Peyer's patch (tissue), 4 donors: ENCODE results near the gene HORMAD2.

Source experiments
- POLR2A ChIP-seq, 2 donors: fragments of 450-650 bp; IDR thresholded peaks; one replicate each; pipeline ENCODE4 v1.5.1; 2017; ENCODE audit warnings: antibody characterized with exemption in 2 of 2, mild to moderate bottlenecking in 2 of 2, moderate library complexity in 2 of 2
- TF ChIP-seq, protein P1 (sequence below), 6 experiments: fragments of 450-650 bp in 4 of 6; fragments of 200-600 bp in 2 of 6; sonication (generic) in 1 of 6; IDR thresholded peaks; one replicate each; pipeline ENCODE4 v1.5.1; 2017 to 2019; ENCODE audit warnings: antibody characterized with exemption in 6 of 6, mild to moderate bottlenecking in 3 of 6, moderate library complexity in 1 of 6

DNA sequence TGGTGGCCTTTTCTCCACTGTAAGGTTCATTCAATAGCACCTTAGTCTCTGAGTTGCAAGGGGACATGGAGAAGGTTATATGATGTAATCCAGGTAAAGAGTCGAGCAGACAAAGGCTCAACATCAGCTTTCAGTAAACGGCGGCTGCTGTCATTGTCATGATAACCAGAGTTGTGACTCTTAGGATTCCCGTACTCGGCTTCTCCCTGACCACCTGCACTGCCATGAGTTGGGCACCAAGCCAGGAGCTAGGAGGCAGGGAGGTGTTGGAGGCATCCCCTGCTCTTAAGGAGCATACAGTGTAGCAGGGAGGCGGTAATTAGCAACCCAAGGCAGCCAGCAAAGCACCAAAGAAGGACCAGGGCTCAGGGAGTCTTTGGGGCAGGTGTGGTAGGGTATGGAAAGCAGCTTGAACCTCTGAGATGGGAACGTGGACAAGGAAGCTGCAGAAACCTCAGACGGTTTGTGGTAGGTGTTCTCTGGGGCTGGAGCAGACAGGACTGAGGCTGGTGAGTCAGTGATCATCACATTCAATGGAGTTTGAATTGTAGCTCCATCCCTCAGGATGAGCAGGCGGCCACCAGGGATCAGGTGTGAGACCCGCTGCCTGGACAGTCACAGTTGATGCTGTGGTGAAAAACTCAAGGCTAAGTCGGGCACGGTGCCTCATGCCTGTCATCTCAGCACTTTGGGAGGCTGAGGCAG is 134.6 kb downstream of the HORMAD2 start:
- TF ChIP-seq POLR2A (IDR thresholded peaks at IDR 0.05) = no peak
- TF ChIP-seq, protein P1, sequence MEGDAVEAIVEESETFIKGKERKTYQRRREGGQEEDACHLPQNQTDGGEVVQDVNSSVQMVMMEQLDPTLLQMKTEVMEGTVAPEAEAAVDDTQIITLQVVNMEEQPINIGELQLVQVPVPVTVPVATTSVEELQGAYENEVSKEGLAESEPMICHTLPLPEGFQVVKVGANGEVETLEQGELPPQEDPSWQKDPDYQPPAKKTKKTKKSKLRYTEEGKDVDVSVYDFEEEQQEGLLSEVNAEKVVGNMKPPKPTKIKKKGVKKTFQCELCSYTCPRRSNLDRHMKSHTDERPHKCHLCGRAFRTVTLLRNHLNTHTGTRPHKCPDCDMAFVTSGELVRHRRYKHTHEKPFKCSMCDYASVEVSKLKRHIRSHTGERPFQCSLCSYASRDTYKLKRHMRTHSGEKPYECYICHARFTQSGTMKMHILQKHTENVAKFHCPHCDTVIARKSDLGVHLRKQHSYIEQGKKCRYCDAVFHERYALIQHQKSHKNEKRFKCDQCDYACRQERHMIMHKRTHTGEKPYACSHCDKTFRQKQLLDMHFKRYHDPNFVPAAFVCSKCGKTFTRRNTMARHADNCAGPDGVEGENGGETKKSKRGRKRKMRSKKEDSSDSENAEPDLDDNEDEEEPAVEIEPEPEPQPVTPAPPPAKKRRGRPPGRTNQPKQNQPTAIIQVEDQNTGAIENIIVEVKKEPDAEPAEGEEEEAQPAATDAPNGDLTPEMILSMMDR (IDR thresholded peaks at IDR 0.05) = no peak
